Measurements from ENCODE around the gene SRPX. TPM values are rescaled to one million over a fixed set of nuclear protein-coding genes. Genes with fewer than 3 reads are reported as not detected.

SRPX gene
- polyA plus RNA-seq, 2 of the 4 experiments (the other 2 are of a cell fraction), result 1.8 to 3.8 TPM

- Histone ChIP-seq H3K4me2 (no peak overlapping the region), H3K4me1 (no peaks in the 10 kb centered on the region), H3K9me3 (no peaks in the 10 kb centered on the region), H3K27ac (no peak overlapping the region), H3K4me3 (no peak overlapping the region)
- no peak for FAIRE-seq
- ChIA-PET CTCF (interaction anchor here (1.7 kb wide), 1 partner anchor 412 kb away, joined by 4 read pairs; no protein-coding TSS in a partner anchor), POLR2A (no interaction called here)
- TF ChIP-seq SMC3 (IDR thresholded peaks at IDR 0.05) (no peak), E2F6 (IDR thresholded peaks at IDR 0.05; ENCODE audit: borderline replicate concordance, low read depth) (no peak), MAFK (IDR thresholded peaks at IDR 0.05; ENCODE audit: partially characterized antibody) (no peak), PHF8 (IDR thresholded peaks at IDR 0.05; ENCODE audit: borderline replicate concordance, low read depth) (no peak)
- ATAC-seq, result no peak
- DNase-seq (ENCODE audit: low read depth in 1 of 2, low spot score in 1 of 2), result no peak
- WGBS (ENCODE audit: missing lambda C conversion rate), result 65% methylated on average over 7 of the region's 7 CpGs
Measured at GRCh38 chrX:38156838-38157237, 63.8 kb downstream of the SRPX start.

GRCh38 chrX:38154818-38155217, 65.9 kb downstream of the SRPX start:
- Histone ChIP-seq H3K27ac (no peak overlapping the region), H3K4me2 (no peak overlapping the region), H3K4me3 (no peak overlapping the region), H3K4me1 (no peaks in the 10 kb centered on the region), H3K9me3 (no peaks in the 10 kb centered on the region)
- FAIRE-seq (no peak), DNase-seq (ENCODE audit: low read depth in 1 of 2, low spot score in 1 of 2) (no peak), ATAC-seq (no peak)
- TF ChIP-seq HMGXB4 (CRISPR knock-in tag; IDR thresholded peaks at IDR 0.05; ENCODE audit: borderline replicate concordance) (no peak), ATOH8 (CRISPR knock-in tag; IDR thresholded peaks at IDR 0.05; ENCODE audit: low read depth) (no peak), USF2 (IDR thresholded peaks at IDR 0.05) (no peak), ZNF302 (CRISPR knock-in tag; IDR thresholded peaks at IDR 0.05) (no peak), POLR2AphosphoS2 (conservative IDR thresholded peaks at IDR 0.05; ENCODE audit: low read length) (no peak), ZC3H11A (IDR thresholded peaks at IDR 0.05) (no peak), HOXB13 (CRISPR knock-in tag; IDR thresholded peaks at IDR 0.05; ENCODE audit: low read depth) (no peak), EHMT2 (IDR thresholded peaks at IDR 0.05; ENCODE audit: low read depth) (no peak), PBX3 (IDR thresholded peaks at IDR 0.05) (no peak), NPAS2 (CRISPR knock-in tag; IDR thresholded peaks at IDR 0.05; ENCODE audit: borderline replicate concordance) (no peak), JUNB (IDR thresholded peaks at IDR 0.05) (no peak)
- 19% methylated on average over 2 of the region's 2 CpGs for WGBS (ENCODE audit: missing lambda C conversion rate)
- ChIA-PET POLR2A (no interaction called here), CTCF (no interaction called here)

GRCh38 chrX:38154340-38154739, 66.3 kb downstream of the SRPX start:
- Histone ChIP-seq H3K27ac (no peak overlapping the region), H3K4me2 (no peak overlapping the region), H3K4me3 (no peak overlapping the region), H3K4me1 (no peaks in the 10 kb centered on the region), H3K9me3 (no peaks in the 10 kb centered on the region)
- POLR2A ChIA-PET, result no interaction called here
- TF ChIP-seq ESRRA (IDR thresholded peaks at IDR 0.05; ENCODE audit: borderline replicate concordance, low read length), result no peak
- TF ChIP-seq HOXB5 (CRISPR knock-in tag; IDR thresholded peaks at IDR 0.05), result no peak
- no peak for TF ChIP-seq KDM5A (IDR thresholded peaks at IDR 0.05)
- no peak for TF ChIP-seq JUNB (IDR thresholded peaks at IDR 0.05)
- TF ChIP-seq RAD21 (conservative IDR thresholded peaks at IDR 0.05 in 1 of 2, IDR thresholded peaks at IDR 0.05 in 1 of 2), result no peak
- no peak for TF ChIP-seq PHF8 (IDR thresholded peaks at IDR 0.05; ENCODE audit: borderline replicate concordance, low read depth)
- no peak for TF ChIP-seq MAFK (IDR thresholded peaks at IDR 0.05; ENCODE audit: partially characterized antibody)
- no peak for TF ChIP-seq CEBPB (IDR thresholded peaks at IDR 0.05)
- TF ChIP-seq POLR2AphosphoS2 (conservative IDR thresholded peaks at IDR 0.05; ENCODE audit: low read length), result no peak
- TF ChIP-seq NFE2L2 (conservative IDR thresholded peaks at IDR 0.05; ENCODE audit: low read length), result no peak
- TF ChIP-seq CTCF (IDR thresholded peaks at IDR 0.05), result no peak
- TF ChIP-seq CHD2 (IDR thresholded peaks at IDR 0.05; ENCODE audit: low read length, partially characterized antibody), result no peak
- no peak for DNase-seq (ENCODE audit: low read depth in 1 of 2, low spot score in 1 of 2)
- no peak for FAIRE-seq
- CTCF ChIA-PET, result no interaction called here
- ATAC-seq, result no peak
- WGBS (ENCODE audit: missing lambda C conversion rate), result 21% methylated on average over 5 of the region's 5 CpGs

All from A549 (cell line).